NCI-H69 (cell line): ENCODE results near the gene TTC28.
"Not testable (repeated sequence)": the region's sequence is repeated elsewhere in the genome, so short reads cannot be mapped to it uniquely, and the experiment has no call there.

Experiments
- DNase-seq: peaks from one replicate; lab custom pipeline; 2025; lab: John Stamatoyannopoulos, UW

TTC28 gene

DNA sequence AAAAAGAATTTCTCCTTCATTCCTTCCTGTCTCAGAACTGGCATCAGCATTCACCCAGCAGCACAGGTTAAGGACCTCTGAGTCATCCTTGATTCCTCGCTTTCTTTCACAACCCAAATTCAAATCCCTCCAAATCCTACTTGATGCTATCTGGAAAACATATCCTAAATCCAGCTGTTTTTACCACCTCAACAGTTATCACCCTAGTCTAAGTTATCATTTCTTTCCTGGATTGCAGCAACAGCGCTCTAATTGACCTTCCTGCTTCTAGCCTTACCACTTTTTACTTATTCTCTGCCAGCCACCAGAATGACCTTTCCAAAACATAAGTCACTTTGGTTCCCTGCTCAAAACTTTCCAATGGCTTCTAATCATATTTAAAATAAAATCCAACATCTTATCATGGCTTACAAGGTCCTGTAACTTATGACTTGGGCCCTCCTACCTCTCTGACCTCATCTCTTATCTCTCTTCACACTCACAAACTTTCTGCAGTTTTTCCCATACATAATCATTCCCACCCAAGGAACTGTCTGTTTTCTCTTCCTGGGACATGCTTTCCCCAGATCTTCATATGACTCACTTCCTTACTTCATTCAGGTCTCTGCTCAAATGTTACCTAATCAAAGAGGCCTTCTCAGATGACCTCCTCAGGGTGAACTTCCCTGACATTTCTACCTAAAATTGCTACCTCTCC, 119.4 kb downstream of the TTC28 start:
- DNase-seq = no peak

DNA sequence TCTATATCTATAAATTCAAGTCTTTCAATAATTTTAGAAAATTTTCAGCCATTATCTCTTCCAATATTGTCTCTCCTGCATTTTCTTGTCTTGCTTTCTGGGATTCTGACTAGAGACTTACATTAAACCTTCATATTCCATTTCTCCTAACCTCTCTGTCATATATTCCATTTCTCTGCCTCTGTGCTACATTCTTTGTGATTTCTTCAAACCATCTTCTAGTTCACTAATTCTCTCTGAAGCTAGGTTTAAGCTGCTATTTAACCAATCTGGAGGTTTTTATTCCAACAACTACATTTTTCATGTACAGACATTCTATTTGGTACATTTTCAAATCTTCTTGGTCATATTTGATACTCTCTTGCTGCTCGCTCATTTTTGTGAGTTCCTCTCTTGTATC, 122.5 kb downstream of the TTC28 start:
- DNase-seq = no peak

DNA sequence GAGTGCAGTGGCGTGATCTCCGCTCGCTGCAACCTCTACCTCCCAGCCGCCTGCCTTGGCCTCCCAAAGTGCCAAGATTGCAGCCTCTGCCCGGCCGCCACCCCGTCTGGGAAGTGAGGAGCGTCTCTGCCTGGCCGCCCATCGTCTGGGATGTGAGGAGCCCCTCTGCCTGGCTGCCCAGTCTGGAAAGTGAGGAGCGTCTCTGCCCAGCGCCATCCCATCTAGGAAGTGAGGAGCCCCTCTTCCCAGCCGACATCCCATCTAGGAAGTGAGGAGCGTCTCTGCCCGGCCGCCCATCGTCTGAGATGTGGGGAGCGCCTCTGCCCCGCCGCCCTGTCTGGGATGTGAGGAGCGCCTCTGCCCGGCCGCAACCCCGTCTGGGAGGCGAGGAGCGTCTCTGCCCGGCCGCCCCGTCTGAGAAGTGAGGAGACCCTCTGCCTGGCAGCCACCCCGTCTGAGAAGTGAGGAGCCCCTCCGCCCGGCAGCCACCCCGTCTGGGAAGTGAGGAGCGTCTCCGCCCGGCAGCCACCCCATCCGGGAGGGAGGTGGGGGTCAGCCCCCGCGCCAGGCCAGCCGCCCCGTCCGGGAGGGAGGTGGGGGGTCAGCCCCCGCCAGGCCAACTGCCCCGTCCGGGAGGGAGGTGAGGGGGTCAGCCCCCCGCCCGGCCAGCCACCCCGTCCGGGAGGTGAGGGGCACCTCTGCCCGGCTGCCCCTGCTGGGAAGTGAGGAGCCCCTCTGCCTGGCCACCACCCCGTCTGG, 126.4 kb downstream of the TTC28 start:
- not testable (repeated sequence) for DNase-seq

DNA sequence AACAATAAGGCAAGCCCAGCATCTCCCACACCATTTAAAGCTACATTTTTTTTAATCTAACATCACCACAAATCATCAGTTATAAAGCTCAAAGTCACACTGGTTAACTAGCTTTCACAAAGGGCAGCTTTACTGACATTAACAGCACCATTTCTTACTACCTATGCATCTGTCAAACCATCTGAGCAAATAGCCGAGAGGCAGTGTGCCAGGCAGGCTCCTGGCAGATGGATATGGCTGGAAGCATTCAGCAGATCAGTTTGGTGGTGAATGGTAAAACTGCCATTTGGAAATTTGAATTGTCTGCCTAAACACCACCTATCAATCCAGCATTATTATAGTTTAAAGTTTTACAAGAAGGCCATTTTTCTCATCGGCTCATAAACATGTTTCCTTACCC, 131.2 kb downstream of the TTC28 start:
- peak; percentile 91 for DNase-seq

- DNase-seq = no peak
Measured at GRCh38 chr22:28547132-28547842, 132.4 kb downstream of the TTC28 start.

- no peak for DNase-seq
Measured at GRCh38 chr22:28544431-28544868, 135.2 kb downstream of the TTC28 start.

DNA sequence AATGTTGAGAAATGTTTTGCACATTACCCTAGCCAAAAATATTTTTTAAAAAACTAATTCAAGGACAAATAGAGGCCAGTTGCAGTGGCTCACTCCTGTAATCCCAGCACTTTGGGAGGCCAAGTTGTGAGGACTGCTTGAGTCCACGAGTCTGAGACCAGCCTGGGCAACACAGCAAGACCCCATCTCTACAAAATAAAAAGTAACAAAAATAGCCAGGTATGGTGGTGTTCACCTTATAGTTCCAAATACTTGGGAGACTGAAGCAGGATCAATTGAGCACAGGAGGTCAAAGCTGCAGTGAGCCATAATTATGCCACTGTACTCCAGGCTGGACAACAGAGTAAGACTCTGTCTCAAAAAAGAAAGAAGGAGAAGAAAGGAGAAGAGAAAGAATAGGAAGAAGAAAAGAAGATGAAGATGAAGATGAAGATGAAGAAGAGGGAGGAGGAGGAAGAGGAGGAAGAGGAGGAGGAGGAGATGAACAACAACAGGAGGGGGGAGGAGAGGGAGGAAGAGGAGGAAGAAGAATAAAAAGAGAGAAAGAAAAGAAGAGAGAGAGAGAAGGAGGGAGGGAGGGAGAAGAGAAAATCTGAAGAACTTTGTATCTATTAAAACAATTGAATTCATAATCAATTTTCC, 136.5 kb downstream of the TTC28 start:
- no peak for DNase-seq

GRCh38 chr22:28541137-28541536, 138.5 kb downstream of the TTC28 start:
- DNase-seq = no peak

DNA sequence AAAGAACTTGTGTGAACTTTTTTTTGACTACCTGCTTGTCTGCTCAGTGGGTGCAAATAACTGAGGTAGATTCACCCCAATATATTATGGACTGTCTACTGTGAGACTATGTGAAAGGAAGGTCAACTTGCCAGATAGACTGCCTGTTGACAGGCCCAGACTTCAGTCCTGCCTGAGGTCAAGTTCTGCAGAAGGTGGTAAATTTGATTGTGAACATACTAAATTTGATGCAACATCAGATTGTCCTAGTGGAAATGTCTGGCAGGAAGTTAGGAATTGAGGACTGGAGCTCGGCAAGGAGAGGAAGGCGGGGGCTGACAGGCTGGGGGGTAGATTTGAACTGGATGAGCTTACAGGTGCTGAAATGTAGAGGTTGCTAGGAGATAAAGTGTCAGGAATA, 140.7 kb downstream of the TTC28 start:
- DNase-seq = no peak

DNA sequence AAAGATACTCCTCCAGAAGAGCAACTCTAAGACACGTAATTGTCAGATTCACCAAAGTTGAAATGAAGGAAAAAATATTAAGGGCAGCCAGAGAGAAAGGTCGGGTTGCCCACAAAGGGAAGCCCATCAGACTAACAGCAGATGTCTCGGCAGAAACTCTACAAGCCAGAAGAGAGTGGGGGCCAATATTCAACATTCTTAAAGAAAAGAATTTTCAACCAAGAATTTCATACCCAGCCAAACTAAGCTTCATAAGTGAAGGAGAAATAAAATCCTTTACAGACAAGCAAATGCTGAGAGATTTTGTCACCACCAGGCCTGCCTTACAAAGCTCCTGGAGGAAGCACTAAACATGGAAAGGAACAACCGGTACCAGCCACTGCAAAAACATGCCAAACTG, 149.1 kb downstream of the TTC28 start:
- not testable (repeated sequence) for DNase-seq

DNA sequence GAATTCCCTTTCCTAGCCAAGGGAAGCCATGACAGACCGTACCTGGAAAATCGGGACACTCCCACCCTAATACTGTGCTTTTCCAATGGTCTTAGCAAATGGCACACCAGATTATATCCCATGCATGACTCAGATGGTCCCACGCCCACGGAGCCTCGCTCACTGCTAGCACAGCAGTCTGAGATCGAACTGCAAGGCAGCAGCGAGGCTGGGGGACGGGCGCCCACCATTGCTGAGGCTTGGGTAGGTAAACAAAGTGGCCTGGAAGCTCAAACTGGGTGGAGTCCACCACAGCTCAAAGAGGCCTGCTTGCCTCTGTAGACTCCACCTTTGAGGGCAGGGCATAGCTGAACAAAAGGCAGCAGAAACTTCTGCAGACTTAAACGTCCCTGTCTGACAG, 150.5 kb downstream of the TTC28 start:
- not testable (repeated sequence) for DNase-seq

DNA sequence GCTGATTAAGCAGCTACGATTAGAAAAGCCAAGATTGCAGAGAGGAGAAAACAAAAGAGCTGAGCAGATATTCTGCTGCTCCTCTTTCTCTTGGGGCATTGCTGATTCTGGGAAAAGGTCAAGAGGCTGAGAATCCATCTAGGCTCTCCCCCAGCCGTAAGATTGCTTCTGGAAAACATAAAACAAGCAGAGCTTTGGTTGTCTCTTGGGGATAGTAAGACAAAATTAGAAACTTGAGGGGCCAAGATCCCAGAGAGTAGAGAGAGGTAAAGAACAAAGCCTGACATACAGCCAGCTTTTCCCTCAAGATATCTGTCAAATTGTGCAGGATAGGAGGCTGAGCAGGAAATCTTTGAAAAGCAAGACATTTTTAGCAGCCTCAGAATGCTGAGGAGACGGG, 158.2 kb downstream of the TTC28 start:
- DNase-seq = no peak

DNA sequence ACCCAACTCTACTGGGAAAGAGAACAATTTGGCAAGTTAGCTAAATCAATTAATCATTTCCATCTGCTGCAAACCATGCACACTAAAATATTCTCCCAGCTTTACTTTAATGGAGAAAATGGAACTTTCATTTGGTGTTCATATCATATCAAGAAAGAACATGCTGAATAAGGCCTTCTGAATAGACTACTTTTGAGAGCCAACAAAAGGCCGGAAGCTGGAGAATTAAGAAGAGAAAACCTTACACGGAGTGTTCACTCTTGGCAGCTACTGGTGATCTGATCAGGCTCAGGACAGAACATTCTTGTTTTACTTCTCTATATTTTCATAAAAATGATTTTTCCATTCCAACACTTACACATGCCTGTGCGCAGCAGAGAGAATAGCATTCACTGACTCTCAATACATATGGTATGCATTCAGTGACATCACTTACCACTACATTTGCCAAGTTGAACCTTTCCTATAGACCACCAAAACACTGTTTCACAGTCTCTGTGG, 165.3 kb downstream of the TTC28 start:
- no peak for DNase-seq

- not testable (repeated sequence) for DNase-seq
Measured at GRCh38 chr22:28512387-28512786, 167.3 kb downstream of the TTC28 start.

GRCh38 chr22:28507896-28508295, 171.7 kb downstream of the TTC28 start:
- DNase-seq = no peak

DNA sequence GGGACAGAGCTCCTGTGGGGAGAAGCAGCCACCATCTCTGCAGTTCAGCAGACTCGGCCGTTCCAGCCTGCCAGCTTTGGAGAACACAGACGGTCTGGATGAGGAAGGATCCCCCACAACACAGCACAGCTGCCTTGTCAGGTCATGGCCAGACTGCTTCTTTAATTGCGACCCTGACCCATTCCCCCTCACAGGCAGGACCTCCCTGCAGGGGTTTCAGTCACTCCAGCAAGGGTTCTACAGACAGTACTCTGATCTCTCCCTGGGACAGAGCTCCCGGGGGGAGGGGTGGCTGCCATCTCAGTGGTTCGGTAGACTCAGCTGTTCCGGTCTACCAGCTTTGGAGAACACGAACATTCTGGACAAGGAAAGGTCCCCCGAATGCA, 173.5 kb downstream of the TTC28 start:
- no peak for DNase-seq

DNA sequence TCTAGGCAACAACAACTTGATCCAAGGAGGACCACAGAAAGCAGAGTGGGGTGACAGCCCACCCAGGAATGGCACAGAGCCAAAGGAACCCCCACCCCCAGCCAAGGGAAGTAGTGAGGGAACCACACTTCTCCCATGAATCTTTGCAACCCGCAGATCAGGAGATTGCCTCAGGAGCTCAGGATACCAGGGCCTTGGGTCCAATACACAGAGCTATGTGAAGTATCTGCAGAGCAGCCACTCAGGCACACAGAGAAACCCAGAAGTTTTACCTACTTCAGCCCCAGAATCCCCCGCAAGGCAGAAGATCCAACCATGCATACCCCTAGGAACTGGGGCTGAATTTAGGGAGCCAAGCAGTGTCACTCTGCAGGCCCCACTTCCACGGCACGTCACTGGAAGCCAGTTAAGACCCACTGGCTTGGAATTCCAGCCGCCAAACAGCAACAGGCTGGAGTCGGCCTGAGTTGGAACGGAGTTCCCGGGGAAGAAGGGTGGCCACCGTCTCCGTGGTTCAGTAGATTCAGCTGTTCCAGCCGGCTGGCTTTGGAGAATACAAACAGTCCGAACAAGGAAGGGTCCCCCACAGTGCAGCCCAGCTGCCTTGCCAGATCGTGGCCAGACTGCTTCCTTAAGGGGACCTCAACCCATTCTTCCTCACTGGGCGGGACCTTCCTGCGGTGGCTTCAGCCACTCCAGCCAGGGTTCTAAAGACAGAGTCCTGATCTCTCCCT, 174.1 kb downstream of the TTC28 start:
- peak; percentile 53 for DNase-seq

- DNase-seq = no peak
Measured at GRCh38 chr22:28500006-28500405, 179.6 kb downstream of the TTC28 start.

DNA sequence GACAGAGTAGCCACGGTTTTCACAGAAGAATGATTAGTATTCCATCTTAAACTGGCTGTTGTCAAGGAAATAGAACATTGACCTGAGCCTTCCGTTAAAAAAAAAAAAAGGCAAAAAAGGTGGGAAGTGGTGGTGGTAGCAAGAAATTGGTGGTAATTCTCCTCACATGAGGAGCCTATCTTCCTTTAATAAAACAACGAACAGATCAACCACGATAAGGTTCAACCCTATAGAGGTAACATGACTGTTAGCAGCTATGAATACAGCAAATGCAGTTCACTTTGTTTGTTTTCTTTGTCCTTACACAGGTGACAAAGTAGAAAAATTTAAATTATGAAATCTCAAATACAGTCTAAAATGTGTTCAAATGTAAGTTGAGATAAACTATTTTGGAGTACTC, 181.6 kb downstream of the TTC28 start:
- no peak for DNase-seq

- no peak for DNase-seq
Measured at GRCh38 chr22:28497188-28497587, 182.5 kb downstream of the TTC28 start.

DNA sequence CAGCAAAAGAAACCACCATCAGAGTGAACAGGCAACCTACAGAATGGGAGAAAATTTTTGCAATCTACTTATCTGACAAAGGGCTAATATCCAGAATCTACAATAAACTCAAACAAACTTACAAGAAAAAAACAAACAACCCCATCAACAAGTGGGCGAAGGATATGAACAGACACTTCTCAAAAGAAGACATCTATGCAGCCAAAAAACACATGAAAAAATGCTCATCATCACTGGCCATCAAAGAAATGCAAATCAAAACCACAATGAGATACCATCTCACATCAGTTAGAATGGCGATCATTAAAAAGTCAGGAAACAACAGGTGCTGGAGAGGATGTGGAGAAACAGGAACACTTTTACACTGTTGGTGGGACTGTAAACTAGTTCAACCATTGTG, 188.4 kb downstream of the TTC28 start:
- DNase-seq = not testable (repeated sequence)

- DNase-seq = no peak
Measured at GRCh38 chr22:28488825-28489224, 190.8 kb downstream of the TTC28 start.
